ENCODE results near the gene SF3B3.

GRCh38 chr16:70508752-70509151, 14.9 kb upstream of the SF3B3 start:
- no peak for TF ChIP-seq POLR2A (IDR thresholded peaks at IDR 0.05; ENCODE audit: low read depth, low read length)
- peak in 1 of 2 donors; percentile 10 for TF ChIP-seq CTCF (IDR thresholded peaks at IDR 0.05; ENCODE audit: extremely low read depth in 1 of 2, insufficient read depth in 1 of 2, low read depth in 1 of 2, low read length in 2 of 2)
- no peak for TF ChIP-seq EZH2 (IDR thresholded peaks at IDR 0.05; ENCODE audit: borderline replicate concordance, low read depth, low read length, severe bottlenecking)

All from endothelial cell of umbilical vein (primary cell).